ENCODE results near the gene TNFRSF4. TPM values are rescaled to one million over a fixed set of nuclear protein-coding genes. Genes with fewer than 3 reads are reported as not detected.

Gene TNFRSF4
- total RNA-seq, 5 donors from 2014 or later (not counting 1 experiment from before 2014, with no cell fraction given): 15.1 to 35.4 (median 17.8) TPM

GRCh38 chr1:1203561-1204424, 10.2 kb downstream of the TNFRSF4 start:
- Histone ChIP-seq H3K9me3 (no peaks in the 10 kb centered on the region), H3K36me3 (ENCODE audit: control insufficient read depth in 2 of 2, extremely low read depth in 1 of 2, insufficient read depth in 1 of 2, low read length in 1 of 2) (no peaks in the 10 kb centered on the region), H3K4me3 (ENCODE audit: control insufficient read depth in 1 of 2, extremely low read depth in 1 of 2, low read length in 1 of 2) (no peak overlapping the region), H3K27ac (ENCODE audit: low read length) (no peak overlapping the region), H3K27me3 (replicated peaks in 1 of 2; ENCODE audit: control insufficient read depth in 2 of 2, extremely low read depth in 1 of 2, insufficient read depth in 2 of 2, low read length in 1 of 2) (peaks cover 0 to 38% of the 10 kb centered on the region in 2 experiments), H3K4me1 (ENCODE audit: control insufficient read depth in 1 of 2, extremely low read depth in 1 of 2, insufficient read depth in 2 of 2, low read length in 2 of 2) (peaks cover 3 to 55% of the 10 kb centered on the region in 2 experiments)
- DNase-seq: peak in 2 of 35 experiments; percentile 1 to 2
- ChIA-PET CTCF (interaction anchor here in 1 of 2 donors (0.6 kb wide), 1 partner anchor 159 kb away, joined by 4 read pairs; no protein-coding TSS in a partner anchor), POLR2A (no interaction called here)
- Mint-ChIP-seq H3K4me3 (no peak overlapping the region), H3K4me1 (peaks cover 9 to 29% (median 12%) of the 10 kb centered on the region in 3 donors), H3K27ac (no peak overlapping the region), H3K27me3 (no peaks in the 10 kb centered on the region), H3K9me3 (no peaks in the 10 kb centered on the region), H3K36me3 (no peaks in the 10 kb centered on the region)
- 92% methylated on average over 43 of the region's 49 CpGs for WGBS (ENCODE audit: insufficient coverage)
- ATAC-seq (replicated peaks in 1 of 4): no peak

DNA sequence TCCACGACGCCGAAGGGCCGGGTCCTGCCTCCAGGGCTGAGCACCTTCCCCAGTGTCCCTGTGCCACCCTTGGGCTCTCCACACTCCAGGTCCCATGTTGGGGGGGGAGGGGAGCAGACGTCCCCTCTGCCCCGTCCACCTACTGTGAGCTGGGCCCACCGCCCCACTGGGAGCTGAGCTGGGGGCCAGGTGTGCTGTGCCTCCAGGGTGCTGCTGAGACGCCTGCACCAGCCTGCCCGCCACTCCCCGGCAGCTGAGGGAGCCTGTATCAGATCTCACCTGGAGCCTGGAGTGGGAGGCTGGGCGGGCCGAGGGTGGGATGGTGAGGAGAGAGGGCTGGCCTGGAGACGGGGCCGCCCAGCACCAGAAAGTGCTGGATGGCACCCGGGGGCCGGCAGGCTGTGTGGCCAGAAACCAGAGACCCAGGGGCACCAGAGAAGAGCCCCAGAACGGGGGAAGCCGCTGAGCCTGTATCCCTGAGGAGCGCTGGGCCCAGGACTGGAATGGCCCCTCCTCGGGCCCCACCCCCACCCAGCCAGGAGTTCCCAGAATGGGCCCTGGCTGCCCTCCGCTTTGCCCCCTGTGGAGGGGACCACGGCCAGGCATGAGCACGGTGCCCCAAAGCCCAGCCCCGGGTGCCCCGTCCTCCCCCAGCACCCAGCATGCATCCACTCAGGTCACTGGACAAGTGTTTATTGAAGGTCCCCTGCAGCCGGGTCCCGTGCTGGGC, 11.0 kb downstream of the TNFRSF4 start:
- no peaks in the 10 kb centered on the region for H3K36me3 Mint-ChIP-seq
- Histone ChIP-seq H3K9me3 (no peaks in the 10 kb centered on the region), H3K4me3 (ENCODE audit: control insufficient read depth in 1 of 2, extremely low read depth in 1 of 2, low read length in 1 of 2) (no peak overlapping the region), H3K36me3 (ENCODE audit: control insufficient read depth in 2 of 2, extremely low read depth in 1 of 2, insufficient read depth in 1 of 2, low read length in 1 of 2) (no peaks in the 10 kb centered on the region), H3K4me1 (ENCODE audit: control insufficient read depth in 1 of 2, extremely low read depth in 1 of 2, insufficient read depth in 2 of 2, low read length in 2 of 2) (peaks cover 0 to 47% of the 10 kb centered on the region in 2 experiments), H3K27me3 (replicated peaks in 1 of 2; ENCODE audit: control insufficient read depth in 2 of 2, extremely low read depth in 1 of 2, insufficient read depth in 2 of 2, low read length in 1 of 2) (peaks cover 0 to 35% of the 10 kb centered on the region in 2 experiments), H3K27ac (ENCODE audit: low read length) (no peak overlapping the region)
- ChIA-PET CTCF (no interaction called here), POLR2A (no interaction called here)
- no peak overlapping the region for H3K27ac Mint-ChIP-seq
- 85% methylated on average over 14 of the region's 27 CpGs for WGBS (ENCODE audit: insufficient coverage)
- ATAC-seq (replicated peaks in 1 of 4) (no peak), DNase-seq (peak in 3 of 35 experiments; percentile 0 to 21 (median 1))
- no peaks in the 10 kb centered on the region for H3K9me3 Mint-ChIP-seq
- no peak overlapping the region for H3K4me3 Mint-ChIP-seq
- peaks cover 4 to 23% (median 5%) of the 10 kb centered on the region in 3 donors for H3K4me1 Mint-ChIP-seq
- H3K27me3 Mint-ChIP-seq: no peaks in the 10 kb centered on the region

GRCh38 chr1:1200876-1201810, 12.8 kb downstream of the TNFRSF4 start:
- POLR2A ChIA-PET: no interaction called here
- Histone ChIP-seq H3K27ac (ENCODE audit: low read length) (peak overlapping the region; percentile 73), H3K4me3 (ENCODE audit: control insufficient read depth in 1 of 2, extremely low read depth in 1 of 2, low read length in 1 of 2) (peak overlapping the region in 1 of 2 donors; percentile 51), H3K36me3 (ENCODE audit: control insufficient read depth in 2 of 2, extremely low read depth in 1 of 2, insufficient read depth in 1 of 2, low read length in 1 of 2) (no peaks in the 10 kb centered on the region), H3K9me3 (no peaks in the 10 kb centered on the region), H3K4me1 (ENCODE audit: control insufficient read depth in 1 of 2, extremely low read depth in 1 of 2, insufficient read depth in 2 of 2, low read length in 2 of 2) (peaks cover 0 to 29% of the 10 kb centered on the region in 2 experiments), H3K27me3 (replicated peaks in 1 of 2; ENCODE audit: control insufficient read depth in 2 of 2, extremely low read depth in 1 of 2, insufficient read depth in 2 of 2, low read length in 1 of 2) (peaks cover 0 to 21% of the 10 kb centered on the region in 2 experiments)
- Mint-ChIP-seq H3K27me3 (no peaks in the 10 kb centered on the region), H3K27ac (no peak overlapping the region), H3K9me3 (no peaks in the 10 kb centered on the region), H3K4me3 (peak overlapping the region; percentile 56 to 67 (median 57)), H3K36me3 (no peaks in the 10 kb centered on the region), H3K4me1 (peaks cover 0 to 11% (median 0%) of the 10 kb centered on the region in 3 donors)
- WGBS (ENCODE audit: insufficient coverage): 2% methylated on average over 70 of the region's 109 CpGs
- peak; percentile 54 to 96 (median 83) for DNase-seq
- ATAC-seq (replicated peaks in 1 of 4): peak; percentile 84 to 89 (median 87)
- CTCF ChIA-PET: interaction anchor here in 1 of 2 donors (0.6 to 0.8 kb wide), 2 partner anchors 16 to 73 kb away, joined by 3 read pairs; no protein-coding TSS in a partner anchor

- H3K36me3 ChIP-seq (ENCODE audit: control insufficient read depth in 2 of 2, extremely low read depth in 1 of 2, insufficient read depth in 1 of 2, low read length in 1 of 2): no peaks in the 10 kb centered on the region
- peak in 2 of 35 experiments; percentile 2 to 25 for DNase-seq
Measured at GRCh38 chr1:1199961-1200875, 13.7 kb downstream of the TNFRSF4 start.

DNA sequence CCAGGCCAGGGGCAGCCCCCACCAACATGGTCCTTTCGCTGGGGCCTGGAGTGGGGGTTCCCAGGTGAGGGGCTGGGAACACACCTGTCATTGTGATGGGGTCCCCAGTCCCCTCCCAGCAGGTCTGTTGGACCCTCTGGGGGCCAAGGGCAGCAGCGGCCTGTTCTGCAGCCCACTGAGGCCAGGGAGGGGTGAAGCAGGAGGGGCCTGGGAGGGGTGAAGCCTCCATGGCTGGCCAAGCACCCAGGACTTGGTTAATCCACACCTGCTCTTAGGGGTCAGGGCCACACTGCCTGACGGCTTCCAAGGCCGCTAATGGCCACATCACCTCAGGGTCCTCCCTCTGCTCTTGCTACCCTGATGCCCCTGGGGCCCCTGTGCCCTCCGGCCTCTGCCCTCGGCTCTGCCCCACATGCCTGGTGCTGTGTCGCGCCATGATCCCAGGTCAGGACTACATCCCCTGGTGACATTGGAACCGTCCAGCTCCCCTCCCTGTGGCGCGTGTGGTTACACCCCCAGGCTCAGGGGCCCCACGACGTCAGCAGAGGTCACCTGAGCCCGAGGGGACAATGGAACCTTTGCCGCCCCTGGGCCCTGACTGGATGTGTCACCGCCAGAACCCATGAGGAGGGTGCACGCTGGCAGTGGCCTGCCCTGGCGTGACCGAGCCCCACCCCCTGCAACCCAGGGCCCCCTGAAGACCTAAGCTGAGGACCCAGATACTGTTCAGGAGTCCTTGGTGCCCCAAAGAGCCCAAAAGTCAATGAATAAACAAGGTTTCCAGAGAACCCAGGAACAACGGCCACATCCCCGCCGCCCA, 14.6 kb downstream of the TNFRSF4 start:
- ATAC-seq (replicated peaks in 1 of 4) (no peak), DNase-seq (peak in 3 of 35 experiments; percentile 1 to 13 (median 2))
- peak overlapping the region; percentile 21 to 57 (median 56) for H3K4me3 Mint-ChIP-seq

More at GRCh38 chr1:1199961-1200875, 13.7 kb downstream of the TNFRSF4 start:
- CTCF ChIA-PET: interaction anchor here in 1 of 2 donors (0.6 to 0.8 kb wide), 2 partner anchors 17 to 72 kb away, joined by 3 read pairs; no protein-coding TSS in a partner anchor
- POLR2A ChIA-PET: no interaction called here
- WGBS (ENCODE audit: insufficient coverage): 79% methylated on average over 25 of the region's 31 CpGs
- peak overlapping the region; percentile 27 to 28 for H3K27ac Mint-ChIP-seq
- H3K4me1 Mint-ChIP-seq: peaks cover 0 to 8% (median 0%) of the 10 kb centered on the region in 3 donors
- Histone ChIP-seq H3K27ac (ENCODE audit: low read length) (peak overlapping the region; percentile 57), H3K9me3 (no peaks in the 10 kb centered on the region), H3K4me3 (ENCODE audit: control insufficient read depth in 1 of 2, extremely low read depth in 1 of 2, low read length in 1 of 2) (peak overlapping the region in 1 of 2 donors; percentile 51), H3K27me3 (replicated peaks in 1 of 2; ENCODE audit: control insufficient read depth in 2 of 2, extremely low read depth in 1 of 2, insufficient read depth in 2 of 2, low read length in 1 of 2) (peaks cover 0 to 12% of the 10 kb centered on the region in 2 experiments), H3K4me1 (ENCODE audit: control insufficient read depth in 1 of 2, extremely low read depth in 1 of 2, insufficient read depth in 2 of 2, low read length in 2 of 2) (peaks cover 0 to 20% of the 10 kb centered on the region in 2 experiments)
- ATAC-seq (replicated peaks in 1 of 4): no peak
- H3K9me3 Mint-ChIP-seq: peaks cover 0 to 1% (median under 1%) of the 10 kb centered on the region in 3 donors
- H3K27me3 Mint-ChIP-seq: no peaks in the 10 kb centered on the region
- peak overlapping the region; percentile 56 to 67 (median 57) for H3K4me3 Mint-ChIP-seq
- no peaks in the 10 kb centered on the region for H3K36me3 Mint-ChIP-seq

More for the DNA sequence above, 14.6 kb downstream of the TNFRSF4 start:
- Histone ChIP-seq H3K27me3 (replicated peaks in 1 of 2; ENCODE audit: control insufficient read depth in 2 of 2, extremely low read depth in 1 of 2, insufficient read depth in 2 of 2, low read length in 1 of 2) (peaks cover 0 to 5% of the 10 kb centered on the region in 2 experiments), H3K27ac (ENCODE audit: low read length) (no peak overlapping the region), H3K4me1 (ENCODE audit: control insufficient read depth in 1 of 2, extremely low read depth in 1 of 2, insufficient read depth in 2 of 2, low read length in 2 of 2) (peaks cover 0 to 12% of the 10 kb centered on the region in 2 experiments), H3K36me3 (ENCODE audit: control insufficient read depth in 2 of 2, extremely low read depth in 1 of 2, insufficient read depth in 1 of 2, low read length in 1 of 2) (no peaks in the 10 kb centered on the region), H3K9me3 (no peaks in the 10 kb centered on the region), H3K4me3 (ENCODE audit: control insufficient read depth in 1 of 2, extremely low read depth in 1 of 2, low read length in 1 of 2) (no peak overlapping the region)
- WGBS (ENCODE audit: insufficient coverage): 88% methylated on average over 14 of the region's 22 CpGs
- Mint-ChIP-seq H3K36me3 (no peaks in the 10 kb centered on the region), H3K9me3 (peaks cover 5 to 9% (median 9%) of the 10 kb centered on the region in 3 donors), H3K27me3 (no peaks in the 10 kb centered on the region), H3K27ac (no peak overlapping the region), H3K4me1 (peaks cover 0 to 8% (median 0%) of the 10 kb centered on the region in 3 donors)
- POLR2A ChIA-PET: no interaction called here
- CTCF ChIA-PET: no interaction called here

Measured in T-cell (primary cell).